Astrocyte (in vitro differentiated cells and primary cell): ENCODE results near the gene C2CD2.

Experiments
- CTCF ChIP-seq: IDR thresholded peaks from 2 replicates; pipeline ENCODE4 v1.5.1; 2011; ENCODE audit warnings: low read depth, mild to moderate bottlenecking, inconsistent platforms, low read length, moderate library complexity; ENCODE audit not compliant: insufficient read depth
- EZH2 ChIP-seq: IDR thresholded peaks from 2 replicates; pipeline ENCODE4 v1.6.1; 2012; ENCODE audit warnings: mild to moderate bottlenecking, low read length, inconsistent platforms; ENCODE audit not compliant: insufficient read depth

GRCh38 chr21:41861987-41862386 lies 91.8 kb downstream of the C2CD2 start:
- TF ChIP-seq CTCF (no peak), EZH2 (no peak)
